Stimulated activated CD4-positive, alpha-beta T cell treated with anti-CD3 and anti-CD28 coated beads, Interleukin-15, amount 100 ng/mL, for 48 hours (primary cell): Measurements from ENCODE around the gene PRAMEF18.
"Not testable (repeated sequence)": the region's sequence is repeated elsewhere in the genome, so short reads cannot be mapped to it uniquely, and the experiment has no call there.

Experiments
- DNase-seq, 2 donors: peaks; one replicate each; pipeline ENCODE4 v3.0.0-alpha.2; 2020; ENCODE audit warnings: low read depth in 2 of 2

PRAMEF18 gene

DNA sequence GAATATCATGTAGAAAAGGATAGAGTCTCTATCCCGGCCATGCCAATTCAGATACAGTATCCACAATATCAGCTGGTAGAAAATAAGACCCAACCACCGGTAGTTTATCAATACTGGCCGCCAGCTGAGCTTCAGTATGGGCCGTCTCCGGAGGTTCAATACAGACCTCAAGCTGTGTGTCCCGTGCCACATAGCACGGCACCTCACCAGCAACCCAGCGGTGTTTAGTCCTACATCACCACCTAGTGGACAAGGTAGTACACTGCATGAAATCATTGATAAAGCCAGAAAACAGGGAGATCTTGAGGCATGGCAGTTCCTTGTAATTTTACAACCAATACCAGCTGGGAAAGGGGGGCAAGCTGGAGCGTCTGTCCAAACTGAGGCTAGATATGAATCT lies 17.2 kb downstream of the PRAMEF18 start:
- DNase-seq, result not testable (repeated sequence)

DNA sequence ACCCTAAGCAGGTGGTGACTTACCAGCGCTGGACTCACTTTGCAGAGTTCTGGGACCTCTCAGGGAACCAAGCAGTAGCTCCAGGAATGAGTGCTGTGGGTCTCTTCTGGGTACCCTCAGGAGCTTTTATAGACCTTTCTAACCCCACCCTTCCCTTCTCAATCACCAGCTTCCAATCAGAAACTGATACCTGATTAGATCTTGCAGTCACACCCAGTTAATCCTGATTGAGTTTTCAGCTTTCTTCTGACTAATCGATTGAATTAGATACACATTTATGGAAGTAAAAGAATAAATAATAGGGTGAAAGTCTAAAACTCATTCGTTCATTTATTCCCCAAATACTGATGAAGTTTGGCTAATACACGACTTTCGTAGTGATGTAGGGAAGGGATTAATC lies 24.6 kb downstream of the PRAMEF18 start, which contains the start of gene PRAMEF13:
TSS of gene PRAMEF13 (minus strand) at position 101 of the 400 bp plus-strand sequence. CDS start 1,820 bp downstream, outside the sequence.
- DNase-seq, result not testable (repeated sequence)
